Aorta (tissue), 5 donors: ENCODE data around the gene FNIP1. TPM values are rescaled to one million over a fixed set of nuclear protein-coding genes. Genes with fewer than 3 reads are reported as not detected.
A peak's percentile ranks its signal among the peaks of the same experiment; 100 is the strongest.

Experiments used
- ATAC-seq: fragments of 200-7000 bp; cut with Tn5 transposase; one replicate; pipeline ENCODE4 v1.9.1; 2022; ENCODE audit warnings: moderate library complexity; ENCODE audit not compliant: low FRiP score
- DNase-seq, 2 donors: peaks; one replicate each; pipeline ENCODE4 v3.0.0-alpha.2; 2020
- H3K27ac ChIP-seq, 2 donors: one replicate each; pipeline ENCODE4 v1.5.1; 2013; ENCODE audit warnings: low read length in 2 of 2, mild to moderate bottlenecking in 2 of 2, moderate library complexity in 2 of 2, control low read depth in 1 of 2, inconsistent platforms in 1 of 2, low read depth in 1 of 2
- H3K27me3 ChIP-seq, 2 donors: one replicate each; pipeline ENCODE4 v1.6.1; 2013; ENCODE audit warnings: control low read depth in 1 of 2, low read length in 1 of 2, mild to moderate bottlenecking in 1 of 2, moderate library complexity in 1 of 2; ENCODE audit not compliant: insufficient read depth in 2 of 2, control insufficient read depth in 1 of 2
- H3K36me3 ChIP-seq, 2 donors: one replicate each; pipeline ENCODE4 v1.6.1; 2013; ENCODE audit warnings: control low read depth in 1 of 2, low read length in 1 of 2, mild to moderate bottlenecking in 1 of 2; ENCODE audit not compliant: insufficient read depth in 2 of 2, control insufficient read depth in 1 of 2
- H3K4me1 ChIP-seq, 2 donors: one replicate each; pipeline ENCODE4 v1.6.1; 2013; ENCODE audit warnings: low read length in 2 of 2, control low read depth in 1 of 2, mild to moderate bottlenecking in 1 of 2, moderate library complexity in 1 of 2; ENCODE audit not compliant: insufficient read depth in 2 of 2, control insufficient read depth in 1 of 2
- H3K4me3 ChIP-seq, 2 donors: one replicate each; pipeline ENCODE4 v1.5.1; 2013; ENCODE audit warnings: low read length in 2 of 2, control low read depth in 1 of 2, mild to moderate bottlenecking in 1 of 2
- H3K9me3 ChIP-seq: one replicate; pipeline ENCODE4 v1.6.1; 2013; ENCODE audit warnings: mild to moderate bottlenecking, low read length; ENCODE audit not compliant: control insufficient read depth
- WGBS, 2 donors: extraction: QIAGEN DNeasy Blood & Tissue Kit; methylation state at CpG; one replicate each; pipeline ENCODE4 v1.1.7; 2013; 5-methylcytosine and 5-hydroxymethylcytosine counted together
- intact Hi-C, 2 donors: fragments of 100-400 bp; cut with DNase I; formaldehyde crosslinking; loops; one replicate each; pipeline versions ENCODE4 v1.14.2 to v1.15.0; 2022
- polyA plus RNA-seq, 2 donors: library from polyadenylated mRNA; stranded (reverse); fragments of 200-250 nt; gene quantifications; one replicate each; pipeline ENCODE4 v1.2.3, GENCODE V29; 2013
- total RNA-seq, 2 donors: library from RNA; stranded (reverse); fragmentation: NEBNext Ultra II Directional; extraction: Animal tissue kit (Norgen Biotek cat#: 25700); gene quantifications; one replicate each; pipeline ENCODE4 v1.2.1, GENCODE V29; 2021
- donor health status: healthy with polysubstance abuse.
- donor health status: Bipolar disorder and iron deficiency.
- donor health status: DM: no; HTN: no; CAD: no.
- donor health status: DM: no; HTN: no; CAD: no.
- donor health status: DM: yes; HTN: yes; CAD: no.

FNIP1 gene
- total and polyA plus RNA-seq, 4 donors = 4.0 to 50.0 (median 24.6) TPM

DNA sequence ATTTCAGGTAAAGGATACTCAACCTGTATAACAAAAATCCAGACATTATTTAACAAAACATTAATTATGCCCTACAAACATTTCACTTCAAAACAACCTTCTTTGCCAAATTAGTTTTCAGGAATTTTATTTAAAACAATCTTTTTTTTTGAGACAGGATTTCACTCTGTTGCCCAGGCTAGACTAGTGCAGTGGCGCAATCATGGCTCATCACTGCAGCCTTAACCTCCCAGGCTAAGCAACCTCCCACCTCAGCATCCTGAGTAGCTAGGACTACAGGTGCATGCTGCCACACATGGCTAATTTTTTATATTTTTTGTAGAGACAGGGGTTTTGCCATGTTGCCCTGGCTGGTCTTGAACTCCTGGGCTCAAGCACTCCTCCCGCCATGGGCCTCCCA lies 3.9 kb downstream of the FNIP1 start:
- DNase-seq = no peak
- Histone ChIP-seq H3K27me3 (no peaks in the 10 kb centered on the region), H3K4me1 (peaks cover 0 to 4% of the 10 kb centered on the region in 2 donors), H3K27ac (no peak overlapping the region), H3K36me3 (no peaks in the 10 kb centered on the region), H3K4me3 (no peak overlapping the region), H3K9me3 (no peaks in the 10 kb centered on the region)
- ATAC-seq = no peak
- 95 to 100% methylated on average over 2 of the region's 2 CpGs for WGBS, 2 donors
- intact Hi-C loops = loop anchor here in 1 of 2 donors (5.0 kb wide), 1 partner anchor 36 kb away; no protein-coding TSS in a partner anchor

DNA sequence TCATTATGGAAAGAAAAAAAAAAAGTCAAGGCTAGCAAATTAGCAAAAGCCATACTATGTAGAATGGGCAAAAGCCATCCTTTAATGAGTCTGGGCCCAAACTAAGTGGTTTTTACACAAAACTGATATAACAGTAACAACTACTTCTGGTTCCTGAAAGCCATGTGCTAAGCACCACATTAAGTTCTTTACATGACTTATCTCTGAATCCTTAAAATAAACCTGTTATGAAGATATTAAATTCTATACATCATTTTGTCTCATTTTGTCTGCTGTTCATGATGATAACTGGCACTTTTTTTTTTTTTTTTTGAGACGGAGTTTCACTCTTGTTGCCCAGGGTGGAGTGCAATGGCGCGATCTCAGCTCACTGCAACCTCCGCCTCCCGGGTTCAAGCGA lies 5.0 kb downstream of the FNIP1 start:
- no peak overlapping the region for H3K27ac ChIP-seq
- intact Hi-C loops = loop anchor here in 1 of 2 donors (5.0 kb wide), 1 partner anchor 35 kb away; no protein-coding TSS in a partner anchor
- no peaks in the 10 kb centered on the region for H3K36me3 ChIP-seq
- no peak overlapping the region for H3K4me3 ChIP-seq
- ATAC-seq = no peak
- H3K4me1 ChIP-seq = peaks cover 2 to 4% of the 10 kb centered on the region in 2 donors
- H3K27me3 ChIP-seq = no peaks in the 10 kb centered on the region
- H3K9me3 ChIP-seq = no peaks in the 10 kb centered on the region
- 86 to 100% methylated on average over 2 to 6 of the region's 6 CpGs for WGBS, 2 donors
- no peak for DNase-seq

DNA sequence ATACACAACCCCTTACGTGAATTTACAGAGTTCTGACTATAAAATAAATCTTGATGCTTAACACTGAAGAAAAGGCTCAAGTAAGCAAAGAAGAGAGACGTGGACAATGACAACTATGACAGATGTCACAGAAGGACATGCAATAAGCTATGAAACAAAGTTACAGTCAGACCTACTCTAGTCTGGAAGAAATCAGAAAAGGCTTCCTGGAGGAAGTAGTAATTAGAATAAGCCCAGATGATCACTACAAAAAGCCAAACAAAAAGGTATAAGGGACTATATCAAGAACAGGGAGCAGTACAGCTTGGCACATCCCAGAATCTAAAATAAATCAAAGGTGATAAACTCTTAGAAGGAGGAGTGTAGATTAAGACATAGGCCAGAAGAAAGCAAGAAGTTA lies 6.3 kb downstream of the FNIP1 start:
- Histone ChIP-seq H3K36me3 (no peaks in the 10 kb centered on the region), H3K4me1 (peaks cover 2 to 4% of the 10 kb centered on the region in 2 donors), H3K27me3 (no peaks in the 10 kb centered on the region), H3K9me3 (no peaks in the 10 kb centered on the region), H3K27ac (no peak overlapping the region), H3K4me3 (no peak overlapping the region)
- DNase-seq (no peak), ATAC-seq (no peak)
- 92 to 94% methylated on average over 2 of the region's 2 CpGs for WGBS, 2 donors
- intact Hi-C loops = loop anchor here in 1 of 2 donors (5.0 kb wide), 1 partner anchor 33 kb away; no protein-coding TSS in a partner anchor

GRCh38 chr5:131789765-131790164 lies 7.1 kb downstream of the FNIP1 start:
- DNase-seq (no peak), ATAC-seq (no peak)
- Histone ChIP-seq H3K27ac (no peak overlapping the region), H3K9me3 (no peaks in the 10 kb centered on the region), H3K4me1 (peaks cover 2 to 4% of the 10 kb centered on the region in 2 donors), H3K4me3 (no peak overlapping the region), H3K27me3 (no peaks in the 10 kb centered on the region), H3K36me3 (no peaks in the 10 kb centered on the region)
- intact Hi-C loops = loop anchor here in 1 of 2 donors (5.0 kb wide), 1 partner anchor 32 kb away; no protein-coding TSS in a partner anchor
- WGBS, 2 donors = 79 to 82% methylated on average over 3 of the region's 3 CpGs

DNA sequence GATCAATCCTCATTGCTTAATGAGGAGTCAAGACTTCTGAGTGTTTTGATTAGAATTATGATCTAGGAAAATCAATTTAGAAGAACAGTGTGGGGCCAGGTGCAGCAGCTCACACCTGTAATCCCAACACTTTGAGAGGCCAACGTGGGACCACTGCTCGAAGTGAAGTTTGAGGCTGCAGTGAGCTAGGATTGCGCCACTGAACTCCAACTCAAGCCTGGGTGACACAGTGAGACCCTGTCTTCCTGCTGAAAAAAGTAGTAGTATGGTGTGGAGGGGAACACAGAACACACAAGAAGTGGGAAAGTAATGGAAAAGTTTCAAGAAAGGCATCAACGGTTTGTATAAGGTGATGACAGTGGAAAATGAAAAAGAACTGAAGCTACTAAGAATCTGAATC lies 9.1 kb downstream of the FNIP1 start:
- peaks cover 0 to 2% of the 10 kb centered on the region in 2 donors for H3K4me1 ChIP-seq
- DNase-seq (no peak), ATAC-seq (no peak)
- no peak overlapping the region for H3K4me3 ChIP-seq
- no peaks in the 10 kb centered on the region for H3K27me3 ChIP-seq
- H3K36me3 ChIP-seq = no peaks in the 10 kb centered on the region
- no peak overlapping the region for H3K27ac ChIP-seq
- WGBS, 2 donors = 86% methylated on average over 4 of the region's 4 CpGs
- H3K9me3 ChIP-seq = no peaks in the 10 kb centered on the region
- intact Hi-C loops = no loop called here

- Histone ChIP-seq H3K36me3 (no peaks in the 10 kb centered on the region), H3K9me3 (no peaks in the 10 kb centered on the region), H3K4me3 (no peak overlapping the region), H3K4me1 (peaks cover 0 to 2% of the 10 kb centered on the region in 2 donors), H3K27ac (peak overlapping the region in 1 of 2 donors; percentile 19), H3K27me3 (no peaks in the 10 kb centered on the region)
- intact Hi-C loops = no loop called here
- DNase-seq = no peak
- ATAC-seq = no peak
- 73 to 79% methylated on average over 4 of the region's 4 CpGs for WGBS, 2 donors
Measured at GRCh38 chr5:131786900-131787692, 9.7 kb downstream of the FNIP1 start.

GRCh38 chr5:131786036-131786435 lies 10.8 kb downstream of the FNIP1 start:
- Histone ChIP-seq H3K36me3 (no peaks in the 10 kb centered on the region), H3K27ac (no peak overlapping the region), H3K9me3 (no peaks in the 10 kb centered on the region), H3K4me3 (no peak overlapping the region), H3K27me3 (no peaks in the 10 kb centered on the region), H3K4me1 (peaks cover 0 to 2% of the 10 kb centered on the region in 2 donors)
- WGBS, 2 donors = 97 to 100% methylated on average over 1 of the region's 1 CpG
- ATAC-seq = no peak
- DNase-seq = no peak
- intact Hi-C loops = no loop called here

GRCh38 chr5:131783874-131784273 lies 12.9 kb downstream of the FNIP1 start:
- Histone ChIP-seq H3K4me1 (peaks cover 0 to 2% of the 10 kb centered on the region in 2 donors), H3K9me3 (no peaks in the 10 kb centered on the region), H3K36me3 (no peaks in the 10 kb centered on the region), H3K27me3 (no peaks in the 10 kb centered on the region), H3K27ac (no peak overlapping the region), H3K4me3 (no peak overlapping the region)
- ATAC-seq = no peak
- no peak for DNase-seq
- 94 to 96% methylated on average over 1 of the region's 1 CpG for WGBS, 2 donors
- intact Hi-C loops = no loop called here

GRCh38 chr5:131783357-131783756 lies 13.5 kb downstream of the FNIP1 start:
- H3K4me1 ChIP-seq = peaks cover 0 to 2% of the 10 kb centered on the region in 2 donors
- no peak for DNase-seq
- 13 to 28% methylated on average over 1 of the region's 1 CpG for WGBS, 2 donors

More at GRCh38 chr5:131783357-131783756, 13.5 kb downstream of the FNIP1 start:
- ATAC-seq = no peak
- Histone ChIP-seq H3K4me3 (no peak overlapping the region), H3K27me3 (no peaks in the 10 kb centered on the region), H3K27ac (no peak overlapping the region), H3K9me3 (no peaks in the 10 kb centered on the region), H3K36me3 (no peaks in the 10 kb centered on the region)
- intact Hi-C loops = no loop called here
